SK-N-SH (cell line): ENCODE results near the gene STX7.

Experiments used
- CHD2 ChIP-seq: fragments of 150-350 bp; IDR thresholded peaks from 2 replicates; pipeline ENCODE4 v1.6.1; 2018; ENCODE audit warnings: low read length; ENCODE audit not compliant: partially characterized antibody
- EP300 ChIP-seq, 2 experiments: IDR thresholded peaks; 2 replicates each; pipeline versions ENCODE4 v1.4.0 to v1.6.1; 2012; ENCODE audit warnings: borderline replicate concordance in 1 of 2, low read depth in 1 of 2, low read length in 1 of 2
- EZH2phosphoT487 ChIP-seq: fragments of 200-600 bp; sonication (generic); IDR thresholded peaks from 2 replicates; pipeline ENCODE4 v1.6.1; 2017; ENCODE audit warnings: low read depth, mixed run types, mild to moderate bottlenecking, antibody characterized with exemption, moderate library complexity, borderline replicate concordance
- RAD21 ChIP-seq: IDR thresholded peaks from 2 replicates; pipeline ENCODE4 v1.6.1; 2012; ENCODE audit warnings: mild to moderate bottlenecking, low read length
- SIN3A ChIP-seq: IDR thresholded peaks from 2 replicates; pipeline ENCODE4 v1.6.1; 2012; ENCODE audit warnings: low read depth, mild to moderate bottlenecking, low read length, moderate library complexity, borderline replicate concordance
- TEAD4 ChIP-seq: IDR thresholded peaks from 2 replicates; pipeline ENCODE4 v1.4.0; 2012; ENCODE audit warnings: mild to moderate bottlenecking, borderline replicate concordance; ENCODE audit not compliant: insufficient read depth
- YY1 ChIP-seq: IDR thresholded peaks from 2 replicates; pipeline ENCODE4 v1.4.0; 2012; ENCODE audit warnings: low read depth, mild to moderate bottlenecking
- TF ChIP-seq, protein P1 (sequence below): fragments of 200-600 bp; sonication (generic); IDR thresholded peaks from 2 replicates; pipeline ENCODE4 v1.6.1; 2017; ENCODE audit warnings: antibody characterized with exemption, mild to moderate bottlenecking, moderate library complexity
- TF ChIP-seq, protein P2 (sequence below): fragments of 150-350 bp; IDR thresholded peaks from 2 replicates; pipeline ENCODE4 v1.6.1; 2017; ENCODE audit warnings: antibody characterized with exemption, low read length, low read depth, borderline replicate concordance
- TF ChIP-seq, protein P3 (sequence below): IDR thresholded peaks from 2 replicates; pipeline ENCODE4 v1.4.0; 2012; ENCODE audit warnings: low read depth, borderline replicate concordance

DNA sequence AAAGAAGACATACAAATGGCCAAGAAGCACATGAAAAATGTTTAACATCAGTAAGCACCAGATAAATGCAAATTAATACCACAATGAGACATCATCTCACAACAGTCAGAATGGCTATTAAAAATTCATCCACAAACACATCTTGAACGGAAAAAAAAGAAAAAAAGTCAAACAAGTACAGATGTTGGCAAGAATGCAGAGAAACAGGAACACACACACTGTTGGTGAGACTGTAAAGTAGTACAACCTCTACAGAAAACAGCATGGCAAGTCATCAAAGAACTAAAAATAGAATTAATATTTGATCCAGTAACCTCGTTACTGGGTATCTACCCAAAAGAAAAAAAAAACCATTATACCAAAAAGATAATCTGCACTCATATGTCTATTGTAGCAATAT, 6.5 kb downstream of the STX7 start:
- TF ChIP-seq EZH2phosphoT487 (no peak), YY1 (no peak), EP300 (IDR thresholded peaks at IDR 0.05; ENCODE audit: borderline replicate concordance in 1 of 2, low read depth in 1 of 2, low read length in 1 of 2) (no peak), TEAD4 (no peak), RAD21 (no peak), CHD2 (no peak), SIN3A (no peak)
- TF ChIP-seq, protein P1, sequence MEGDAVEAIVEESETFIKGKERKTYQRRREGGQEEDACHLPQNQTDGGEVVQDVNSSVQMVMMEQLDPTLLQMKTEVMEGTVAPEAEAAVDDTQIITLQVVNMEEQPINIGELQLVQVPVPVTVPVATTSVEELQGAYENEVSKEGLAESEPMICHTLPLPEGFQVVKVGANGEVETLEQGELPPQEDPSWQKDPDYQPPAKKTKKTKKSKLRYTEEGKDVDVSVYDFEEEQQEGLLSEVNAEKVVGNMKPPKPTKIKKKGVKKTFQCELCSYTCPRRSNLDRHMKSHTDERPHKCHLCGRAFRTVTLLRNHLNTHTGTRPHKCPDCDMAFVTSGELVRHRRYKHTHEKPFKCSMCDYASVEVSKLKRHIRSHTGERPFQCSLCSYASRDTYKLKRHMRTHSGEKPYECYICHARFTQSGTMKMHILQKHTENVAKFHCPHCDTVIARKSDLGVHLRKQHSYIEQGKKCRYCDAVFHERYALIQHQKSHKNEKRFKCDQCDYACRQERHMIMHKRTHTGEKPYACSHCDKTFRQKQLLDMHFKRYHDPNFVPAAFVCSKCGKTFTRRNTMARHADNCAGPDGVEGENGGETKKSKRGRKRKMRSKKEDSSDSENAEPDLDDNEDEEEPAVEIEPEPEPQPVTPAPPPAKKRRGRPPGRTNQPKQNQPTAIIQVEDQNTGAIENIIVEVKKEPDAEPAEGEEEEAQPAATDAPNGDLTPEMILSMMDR: no peak
- TF ChIP-seq, protein P2, sequence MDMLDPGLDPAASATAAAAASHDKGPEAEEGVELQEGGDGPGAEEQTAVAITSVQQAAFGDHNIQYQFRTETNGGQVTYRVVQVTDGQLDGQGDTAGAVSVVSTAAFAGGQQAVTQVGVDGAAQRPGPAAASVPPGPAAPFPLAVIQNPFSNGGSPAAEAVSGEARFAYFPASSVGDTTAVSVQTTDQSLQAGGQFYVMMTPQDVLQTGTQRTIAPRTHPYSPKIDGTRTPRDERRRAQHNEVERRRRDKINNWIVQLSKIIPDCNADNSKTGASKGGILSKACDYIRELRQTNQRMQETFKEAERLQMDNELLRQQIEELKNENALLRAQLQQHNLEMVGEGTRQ: no peak
- TF ChIP-seq, protein P3, sequence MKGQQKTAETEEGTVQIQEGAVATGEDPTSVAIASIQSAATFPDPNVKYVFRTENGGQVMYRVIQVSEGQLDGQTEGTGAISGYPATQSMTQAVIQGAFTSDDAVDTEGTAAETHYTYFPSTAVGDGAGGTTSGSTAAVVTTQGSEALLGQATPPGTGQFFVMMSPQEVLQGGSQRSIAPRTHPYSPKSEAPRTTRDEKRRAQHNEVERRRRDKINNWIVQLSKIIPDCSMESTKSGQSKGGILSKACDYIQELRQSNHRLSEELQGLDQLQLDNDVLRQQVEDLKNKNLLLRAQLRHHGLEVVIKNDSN: no peak
